ENCODE results near the gene JMJD7.

Gene JMJD7

GRCh38 chr15:41827880-41828806 is at the start of gene JMJD7:
Gene JMJD7, plus strand, starts transcription at chr15:41828092. Its CDS starts 33 bp downstream, at chr15:41828125.
- DNase-seq, result peak; percentile 36

GRCh38 chr15:41778521-41778920 is 49.4 kb upstream of the JMJD7 start:
- no peak for DNase-seq

- DNase-seq, result peak; percentile 81
Observed at GRCh38 chr15:41779662-41780157, 48.2 kb upstream of the JMJD7 start.

- no peak for DNase-seq
Observed at GRCh38 chr15:41780266-41780665, 47.6 kb upstream of the JMJD7 start.

DNA sequence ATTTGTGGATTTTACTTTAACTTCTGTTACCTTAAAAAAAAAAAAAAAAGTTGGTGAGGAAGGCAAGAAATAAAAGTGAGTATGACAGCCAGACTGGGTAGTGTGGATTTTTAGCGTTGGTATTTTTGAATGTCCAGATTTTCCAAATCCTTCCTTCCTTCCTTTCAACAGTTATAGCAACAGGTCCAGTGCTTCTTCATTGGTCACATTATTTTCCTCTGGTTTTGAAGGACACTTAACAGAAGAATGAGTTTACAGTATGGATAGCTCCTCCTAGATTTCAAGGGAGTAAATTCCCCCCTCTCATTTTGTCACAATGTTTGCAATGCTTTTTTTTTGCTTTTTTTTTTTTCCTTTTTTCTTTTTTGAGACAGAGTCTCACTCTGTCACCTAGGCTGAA is 47.2 kb upstream of the JMJD7 start:
- no peak for DNase-seq

GRCh38 chr15:41782371-41783282 is 45.3 kb upstream of the JMJD7 start:
- DNase-seq, result no peak

DNA sequence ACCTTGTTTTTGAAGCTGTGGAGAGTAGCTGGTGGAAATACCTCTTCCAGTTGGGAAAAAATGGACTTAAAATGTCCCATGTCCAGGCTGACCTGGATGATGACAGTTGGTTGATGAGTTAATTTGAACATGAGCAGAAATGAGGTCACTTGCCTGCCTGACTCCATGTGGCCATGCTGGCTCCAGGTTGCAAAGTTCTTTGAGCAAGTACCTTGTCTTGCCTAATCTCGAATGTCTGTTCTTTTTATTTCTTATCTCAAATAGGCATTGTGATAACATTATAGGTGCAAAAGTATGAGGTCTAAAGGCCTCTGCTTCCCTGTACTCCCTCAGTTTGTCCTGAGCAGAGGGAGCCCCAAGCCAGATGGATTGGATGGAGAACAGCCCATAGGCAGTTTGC is 44.6 kb upstream of the JMJD7 start:
- DNase-seq, result no peak

- no peak for DNase-seq
Observed at GRCh38 chr15:41788262-41788661, 39.6 kb upstream of the JMJD7 start.

DNA sequence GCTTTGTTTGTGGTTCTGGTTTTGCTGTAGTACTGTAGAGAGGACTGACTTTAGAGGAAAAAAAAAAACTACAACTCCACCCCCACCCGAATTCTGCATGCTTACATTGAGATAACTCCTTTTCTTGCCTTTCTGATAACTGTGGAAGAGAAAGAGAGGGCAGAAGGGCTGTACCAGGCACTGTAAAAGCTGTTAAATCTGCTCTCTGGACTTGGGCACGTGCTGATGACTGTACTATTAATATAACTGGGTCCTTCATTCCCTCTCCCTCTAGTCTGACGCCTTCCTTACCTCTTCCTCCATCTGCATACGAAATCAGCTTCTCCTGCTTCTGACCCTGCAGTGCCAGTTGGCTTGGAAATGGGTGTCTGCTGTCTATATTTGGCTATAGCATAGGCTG is 38.7 kb upstream of the JMJD7 start:
- DNase-seq, result no peak

GRCh38 chr15:41789662-41790061 is 38.2 kb upstream of the JMJD7 start:
- DNase-seq, result no peak

GRCh38 chr15:41790169-41790568 is 37.7 kb upstream of the JMJD7 start:
- no peak for DNase-seq

GRCh38 chr15:41790756-41791546 is 36.9 kb upstream of the JMJD7 start:
- DNase-seq, result no peak

GRCh38 chr15:41791547-41791937 is 36.4 kb upstream of the JMJD7 start:
- DNase-seq, result no peak

GRCh38 chr15:41792000-41792637 is 35.8 kb upstream of the JMJD7 start:
- no peak for DNase-seq

- DNase-seq, result no peak
Observed at GRCh38 chr15:41794081-41794480, 33.8 kb upstream of the JMJD7 start.

DNA sequence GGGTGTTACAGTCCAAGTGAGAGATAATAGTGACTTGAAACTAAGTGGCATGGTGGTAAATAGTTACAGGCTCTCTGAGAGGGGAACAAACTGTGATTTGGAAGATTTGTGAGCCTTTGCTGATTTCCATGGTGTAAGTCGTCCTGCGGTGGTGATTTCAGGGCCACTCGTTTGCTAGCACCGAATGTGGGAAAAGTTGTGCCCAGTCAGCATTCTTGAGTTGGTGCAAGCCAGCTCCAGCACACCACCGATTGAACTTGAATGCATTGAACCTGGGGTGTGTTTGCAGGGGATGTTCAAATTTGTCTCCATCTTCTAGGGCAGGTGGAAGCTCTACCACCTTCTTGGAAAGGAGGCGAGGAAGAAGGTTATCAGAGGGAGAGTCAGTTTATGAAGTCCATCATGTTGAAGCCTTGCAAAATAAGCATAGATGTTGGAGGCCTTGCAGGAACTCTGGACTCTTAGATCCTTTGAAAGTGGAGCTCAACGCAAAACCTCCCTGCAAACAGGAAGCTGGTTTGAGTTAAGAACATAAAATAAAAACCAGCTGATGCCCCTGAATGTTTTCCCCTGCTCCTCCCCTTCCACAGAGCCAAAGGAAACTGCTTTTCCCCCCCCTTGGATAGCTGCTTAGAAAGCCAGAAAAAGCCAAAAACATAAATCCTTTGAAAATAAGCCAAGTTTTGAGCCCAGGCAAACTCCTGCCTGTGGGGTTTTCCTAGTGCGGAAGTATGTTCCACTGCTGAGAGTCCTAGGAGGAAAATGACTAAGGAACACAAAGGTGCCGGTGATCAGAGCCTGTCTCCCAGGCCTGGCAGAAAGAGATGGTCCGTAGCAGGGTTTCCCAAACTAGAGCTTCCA is 31.7 kb upstream of the JMJD7 start:
- DNase-seq, result no peak

DNA sequence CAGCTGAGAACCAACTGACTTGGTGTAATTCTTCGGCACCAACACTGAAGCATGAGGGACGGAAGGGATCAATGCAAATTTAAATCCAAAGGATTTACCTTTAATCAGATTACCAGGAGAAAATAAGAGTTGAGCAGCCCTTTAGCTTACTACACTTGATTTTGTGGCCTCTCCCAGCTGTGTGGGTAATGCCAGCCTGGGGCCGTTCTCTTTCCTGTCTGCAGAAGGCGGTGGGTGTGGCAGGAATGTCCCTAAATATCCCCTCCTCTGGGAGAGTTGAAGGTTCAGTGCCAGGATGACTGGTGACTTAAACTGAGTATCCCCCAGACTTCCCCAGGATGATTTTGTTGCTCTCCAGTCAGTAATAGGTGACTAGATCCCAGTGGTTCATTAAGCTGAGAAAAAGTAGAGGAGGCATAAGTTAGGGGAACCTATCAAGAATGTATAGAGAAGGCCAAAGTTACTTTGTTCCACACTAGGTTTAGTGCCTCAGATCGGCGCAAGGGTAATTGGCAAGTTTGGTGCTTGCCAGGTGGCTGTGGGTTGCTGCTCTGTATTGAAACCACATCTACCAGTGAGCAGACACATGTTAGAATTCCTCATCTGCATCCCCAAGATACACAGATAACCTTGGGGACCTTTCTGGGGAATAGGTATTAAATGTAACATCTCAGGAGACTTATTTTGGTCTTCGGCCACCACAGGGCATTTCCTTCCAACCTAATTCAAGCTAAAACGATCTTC is 30.5 kb upstream of the JMJD7 start:
- DNase-seq, result no peak

DNA sequence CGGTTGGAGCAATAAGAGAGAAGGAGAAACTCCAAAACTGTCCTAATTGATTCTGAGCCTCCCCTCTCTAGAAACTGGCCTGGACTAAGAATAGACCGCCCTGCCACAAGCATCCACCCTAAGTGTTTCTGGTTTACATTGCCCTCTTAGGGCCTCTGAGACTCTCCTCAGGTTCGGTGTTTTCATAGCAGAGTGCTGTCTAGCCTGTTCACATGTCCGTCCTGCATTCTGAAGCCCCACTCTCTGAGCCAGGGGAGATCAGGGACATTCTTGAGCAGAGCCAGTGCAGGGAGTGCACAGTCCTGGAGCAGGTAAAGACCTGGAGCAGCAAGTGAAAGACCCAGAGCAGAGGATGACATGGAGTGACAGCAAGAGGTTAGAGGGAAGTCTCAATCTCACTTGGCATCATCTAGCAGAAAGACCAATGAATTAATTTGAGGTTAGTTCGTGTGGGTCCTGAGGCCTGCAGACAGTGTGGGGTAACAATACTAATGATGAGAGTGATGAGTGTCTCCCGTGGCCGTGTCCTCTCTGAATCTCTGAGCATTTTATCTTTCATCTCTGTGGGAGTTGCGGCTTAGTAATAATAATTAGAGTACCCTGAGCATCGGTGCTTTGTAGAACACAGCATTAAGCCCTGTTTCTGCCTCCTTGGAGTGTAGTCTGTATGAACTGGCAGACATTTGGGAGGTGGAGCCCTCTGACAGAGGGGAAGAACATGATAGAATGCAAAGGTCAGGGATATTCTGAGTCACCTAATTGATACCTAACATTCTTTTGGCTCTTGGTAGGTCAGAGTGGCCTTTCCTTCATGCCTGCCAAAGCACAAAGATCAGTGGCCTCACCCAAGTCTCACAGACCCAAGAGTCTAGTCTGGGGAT is 29.0 kb upstream of the JMJD7 start:
- DNase-seq, result no peak

DNA sequence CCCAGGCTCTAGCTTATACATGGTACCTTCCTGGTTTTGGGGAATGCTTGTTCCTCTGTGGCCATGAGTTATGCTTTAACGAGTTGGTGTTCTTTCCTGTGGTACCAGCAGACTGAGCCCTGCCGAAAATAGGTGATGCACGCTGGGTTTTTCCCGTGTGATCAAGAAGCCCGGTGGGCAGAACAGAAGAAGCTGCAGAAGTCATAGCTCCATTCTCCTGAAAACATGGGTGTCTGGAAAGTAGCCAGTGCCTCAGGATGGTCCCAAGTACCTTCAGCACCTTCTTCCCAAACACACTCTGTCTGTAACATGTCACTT is 28.4 kb upstream of the JMJD7 start:
- DNase-seq, result no peak

DNA sequence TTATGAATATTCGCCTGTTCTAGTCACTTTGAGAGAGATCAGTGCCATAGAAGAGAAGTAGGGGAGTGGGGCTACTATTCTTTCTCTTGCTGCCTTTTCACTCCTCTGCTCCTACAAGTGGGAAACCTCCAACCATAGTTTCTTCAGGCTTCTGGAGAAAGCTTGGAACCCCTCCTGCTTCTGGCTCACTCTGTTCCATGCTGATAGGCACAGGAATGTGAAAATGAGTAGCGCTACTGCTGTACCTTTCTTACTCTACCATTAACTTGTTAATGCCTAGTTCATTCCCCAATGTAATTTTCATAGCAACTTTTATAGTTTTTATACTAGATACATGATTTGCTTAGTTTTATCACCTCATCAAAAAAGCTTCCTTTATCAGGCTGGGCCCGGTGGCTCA is 26.7 kb upstream of the JMJD7 start:
- DNase-seq, result no peak

All from NCI-H510A treated with DMSO at 0.1 percent for 48 hours (cell line).